ENCODE results near the gene CILP2. TPM values are rescaled to one million over a fixed set of nuclear protein-coding genes. Genes with fewer than 3 reads are reported as not detected.

Gene CILP2
- total and polyA plus RNA-seq, 2 of the 8 experiments (the other 6 are each of a cell fraction or from before 2014, with no cell fraction given): 4.4 to 5.8 TPM

- no peak for TF ChIP-seq USF2 (IDR thresholded peaks at IDR 0.05; ENCODE audit: low read length)
- no peak for TF ChIP-seq TCF12 (IDR thresholded peaks at IDR 0.05; ENCODE audit: low read depth, low read length)
- no peak for TF ChIP-seq HDAC6 (IDR thresholded peaks at IDR 0.05; ENCODE audit: low read depth, low read length)
- TF ChIP-seq CTBP2 (IDR thresholded peaks at IDR 0.05; ENCODE audit: borderline replicate concordance, insufficient read depth, insufficient read length, low read length): no peak
- no peak for TF ChIP-seq POU5F1 (IDR thresholded peaks at IDR 0.05; ENCODE audit: low read depth, low read length)
- TF ChIP-seq TAF1 (IDR thresholded peaks at IDR 0.05; ENCODE audit: low read depth, low read length): no peak
- TF ChIP-seq E2F6 (IDR thresholded peaks at IDR 0.05): no peak; the same call in 1 of the 2 replicates
- TF ChIP-seq RBBP5 (IDR thresholded peaks at IDR 0.05; ENCODE audit: borderline replicate concordance, low read depth, low read length): no peak
- no peak for TF ChIP-seq BRCA1 (IDR thresholded peaks at IDR 0.05; ENCODE audit: low read depth, low read length)
- TF ChIP-seq KDM5A (IDR thresholded peaks at IDR 0.05; ENCODE audit: low read length): no peak
- no peak for TF ChIP-seq RNF2 (IDR thresholded peaks at IDR 0.05; ENCODE audit: borderline replicate concordance, low read depth, low read length, missing control alignments, poor library complexity, severe bottlenecking)
- no peak for TF ChIP-seq RFX5 (IDR thresholded peaks at IDR 0.05; ENCODE audit: borderline replicate concordance, low read depth, low read length)
- no peak for TF ChIP-seq CBX5 (IDR thresholded peaks at IDR 0.05; ENCODE audit: low read depth, low read length)
- TF ChIP-seq YY1 (IDR thresholded peaks at IDR 0.05; ENCODE audit: low read depth, low read length): no peak
- no peak for TF ChIP-seq SAP30 (IDR thresholded peaks at IDR 0.05; ENCODE audit: insufficient read depth, insufficient replicate concordance, low read length)
- TF ChIP-seq SIX5 (IDR thresholded peaks at IDR 0.05; ENCODE audit: low read depth, low read length): no peak
- TF ChIP-seq CHD1 (IDR thresholded peaks at IDR 0.05; ENCODE audit: low read depth, low read length): no peak
- no peak for TF ChIP-seq KDM1A (IDR thresholded peaks at IDR 0.05; ENCODE audit: borderline replicate concordance, low read length)
- 0 out of 2 replicates have a peak, but pooled peaks have one; percentile 51 for TF ChIP-seq CREB1 (IDR thresholded peaks at IDR 0.05)
- no peak for TF ChIP-seq HDAC2 (IDR thresholded peaks at IDR 0.05; ENCODE audit: borderline replicate concordance in 1 of 2, low read depth in 2 of 2, low read length in 2 of 2)
- TF ChIP-seq SP1 (IDR thresholded peaks at IDR 0.05; ENCODE audit: low read depth, low read length): no peak
- TF ChIP-seq SIRT6 (IDR thresholded peaks at IDR 0.05; ENCODE audit: low read length): no peak
- no peak for TF ChIP-seq SP4 (IDR thresholded peaks at IDR 0.05; ENCODE audit: low read length)
Measured at GRCh38 chr19:19531951-19532805, 5.9 kb upstream of the CILP2 start (continued).

All from H1 (cell line).